Gastroesophageal sphincter (tissue), 3 donors: ENCODE measurements around the gene E2F1.

Experiments
- EP300 ChIP-seq: sonication (generic); formaldehyde crosslinking; IDR thresholded peaks from one replicate; pipeline ENCODE4 v1.6.1; 2017; ENCODE audit warnings: antibody characterized with exemption, mild to moderate bottlenecking
- POLR2A ChIP-seq, 2 donors: fragments of 450-650 bp; IDR thresholded peaks; one replicate each; pipeline ENCODE4 v1.6.1; 2017; ENCODE audit warnings: antibody characterized with exemption in 2 of 2, mild to moderate bottlenecking in 2 of 2, moderate library complexity in 1 of 2
- POLR2AphosphoS5 ChIP-seq: sonication (generic); formaldehyde crosslinking; IDR thresholded peaks from one replicate; pipeline ENCODE4 v1.6.1; 2017; ENCODE audit warnings: antibody characterized with exemption
- TF ChIP-seq, protein P1 (sequence below), 4 experiments: fragments of 200-600 bp in 2 of 4; fragments of 450-650 bp in 2 of 4; sonication (generic) in 1 of 4; IDR thresholded peaks; one replicate each; pipeline ENCODE4 v1.5.1; 2017 to 2019; ENCODE audit warnings: antibody characterized with exemption in 4 of 4, mild to moderate bottlenecking in 2 of 4, moderate library complexity in 2 of 4

DNA sequence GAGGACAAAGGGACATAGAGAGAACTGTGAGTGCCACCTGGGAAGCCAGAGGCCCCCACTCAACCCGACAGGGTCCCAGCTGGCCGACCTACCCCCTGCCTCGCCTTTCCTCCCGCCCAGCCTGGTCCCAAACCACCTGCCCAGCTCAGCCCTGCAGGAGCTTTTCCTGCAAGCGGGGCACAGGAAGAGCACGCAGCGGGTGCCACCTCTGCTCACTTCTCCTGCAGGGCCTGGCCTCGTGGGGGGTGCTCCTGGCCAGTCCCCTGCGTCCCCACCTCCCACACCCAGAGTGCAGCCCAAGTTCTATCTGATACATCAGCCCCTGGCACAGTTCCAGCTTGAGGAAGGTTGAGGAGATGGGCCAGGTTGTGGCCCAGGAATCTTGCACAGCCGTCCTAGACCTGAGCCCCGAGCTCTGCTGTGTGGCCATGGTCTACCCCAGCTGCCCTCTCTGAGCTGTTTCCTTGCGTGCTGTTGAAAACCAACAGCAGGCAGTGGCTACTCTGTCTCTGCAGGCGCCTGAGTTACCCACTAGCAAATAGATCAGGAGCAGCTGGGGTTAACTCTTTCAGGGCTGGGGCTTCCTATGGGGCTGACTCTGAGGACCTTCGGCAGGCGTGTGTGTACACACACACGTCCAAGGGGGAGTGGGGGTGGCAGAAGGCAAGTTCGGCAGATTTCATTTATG lies 13.6 kb downstream of the E2F1 start:
- TF ChIP-seq, protein P1, sequence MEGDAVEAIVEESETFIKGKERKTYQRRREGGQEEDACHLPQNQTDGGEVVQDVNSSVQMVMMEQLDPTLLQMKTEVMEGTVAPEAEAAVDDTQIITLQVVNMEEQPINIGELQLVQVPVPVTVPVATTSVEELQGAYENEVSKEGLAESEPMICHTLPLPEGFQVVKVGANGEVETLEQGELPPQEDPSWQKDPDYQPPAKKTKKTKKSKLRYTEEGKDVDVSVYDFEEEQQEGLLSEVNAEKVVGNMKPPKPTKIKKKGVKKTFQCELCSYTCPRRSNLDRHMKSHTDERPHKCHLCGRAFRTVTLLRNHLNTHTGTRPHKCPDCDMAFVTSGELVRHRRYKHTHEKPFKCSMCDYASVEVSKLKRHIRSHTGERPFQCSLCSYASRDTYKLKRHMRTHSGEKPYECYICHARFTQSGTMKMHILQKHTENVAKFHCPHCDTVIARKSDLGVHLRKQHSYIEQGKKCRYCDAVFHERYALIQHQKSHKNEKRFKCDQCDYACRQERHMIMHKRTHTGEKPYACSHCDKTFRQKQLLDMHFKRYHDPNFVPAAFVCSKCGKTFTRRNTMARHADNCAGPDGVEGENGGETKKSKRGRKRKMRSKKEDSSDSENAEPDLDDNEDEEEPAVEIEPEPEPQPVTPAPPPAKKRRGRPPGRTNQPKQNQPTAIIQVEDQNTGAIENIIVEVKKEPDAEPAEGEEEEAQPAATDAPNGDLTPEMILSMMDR (IDR thresholded peaks at IDR 0.05) = no peak
- TF ChIP-seq POLR2AphosphoS5 (no peak), POLR2A (IDR thresholded peaks at IDR 0.05) (no peak), EP300 (no peak)
